ENCODE measurements around the gene AMOT.

DNA sequence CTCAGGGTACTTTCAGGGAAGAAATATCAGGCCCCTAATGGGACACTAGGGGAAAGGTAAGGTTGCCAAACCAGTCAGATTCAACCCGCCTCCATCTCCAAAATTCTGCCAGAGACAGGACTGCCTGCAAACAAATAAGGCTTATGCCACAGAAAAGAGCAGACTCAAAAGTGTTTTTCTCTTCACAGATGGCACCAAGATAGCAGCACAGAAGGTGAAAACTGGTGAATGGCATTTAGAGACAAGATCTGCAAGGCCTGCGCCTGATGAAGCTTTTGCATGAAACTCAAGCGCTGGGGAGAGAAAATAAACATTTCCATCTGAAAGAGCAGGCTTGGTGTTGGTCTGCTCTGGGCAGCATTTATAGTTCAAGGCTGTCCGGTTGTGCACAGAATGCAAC is 27.9 kb downstream of the AMOT start:
- TF ChIP-seq, protein P1, sequence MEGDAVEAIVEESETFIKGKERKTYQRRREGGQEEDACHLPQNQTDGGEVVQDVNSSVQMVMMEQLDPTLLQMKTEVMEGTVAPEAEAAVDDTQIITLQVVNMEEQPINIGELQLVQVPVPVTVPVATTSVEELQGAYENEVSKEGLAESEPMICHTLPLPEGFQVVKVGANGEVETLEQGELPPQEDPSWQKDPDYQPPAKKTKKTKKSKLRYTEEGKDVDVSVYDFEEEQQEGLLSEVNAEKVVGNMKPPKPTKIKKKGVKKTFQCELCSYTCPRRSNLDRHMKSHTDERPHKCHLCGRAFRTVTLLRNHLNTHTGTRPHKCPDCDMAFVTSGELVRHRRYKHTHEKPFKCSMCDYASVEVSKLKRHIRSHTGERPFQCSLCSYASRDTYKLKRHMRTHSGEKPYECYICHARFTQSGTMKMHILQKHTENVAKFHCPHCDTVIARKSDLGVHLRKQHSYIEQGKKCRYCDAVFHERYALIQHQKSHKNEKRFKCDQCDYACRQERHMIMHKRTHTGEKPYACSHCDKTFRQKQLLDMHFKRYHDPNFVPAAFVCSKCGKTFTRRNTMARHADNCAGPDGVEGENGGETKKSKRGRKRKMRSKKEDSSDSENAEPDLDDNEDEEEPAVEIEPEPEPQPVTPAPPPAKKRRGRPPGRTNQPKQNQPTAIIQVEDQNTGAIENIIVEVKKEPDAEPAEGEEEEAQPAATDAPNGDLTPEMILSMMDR (IDR thresholded peaks at IDR 0.05): no peak
- no peak for TF ChIP-seq POLR2A (IDR thresholded peaks at IDR 0.05)
